ELR (cell line): ENCODE data around the gene ETV3L.

Experiments used
- DNase-seq: peaks from one replicate; pipeline ENCODE4 v3.0.0-alpha.2; 2015; ENCODE audit warnings: low read depth

The ETV3L gene

GRCh38 chr1:157132111-157132510 lies 32.5 kb upstream of the ETV3L start:
- no peak for DNase-seq

- DNase-seq = no peak
Measured at GRCh38 chr1:157131281-157131680, 31.7 kb upstream of the ETV3L start.

GRCh38 chr1:157124855-157125254 lies 25.2 kb upstream of the ETV3L start:
- peak; percentile 37 for DNase-seq

- no peak for DNase-seq
Measured at GRCh38 chr1:157119448-157119847, 19.8 kb upstream of the ETV3L start.

GRCh38 chr1:157119008-157119407 lies 19.4 kb upstream of the ETV3L start:
- DNase-seq = no peak

- DNase-seq = no peak
Measured at GRCh38 chr1:157117527-157118057, 18.0 kb upstream of the ETV3L start.

GRCh38 chr1:157116737-157117103 lies 17.1 kb upstream of the ETV3L start:
- DNase-seq = no peak

GRCh38 chr1:157115851-157116736 lies 16.5 kb upstream of the ETV3L start:
- DNase-seq = no peak

- no peak for DNase-seq
Measured at GRCh38 chr1:157115429-157115838, 15.8 kb upstream of the ETV3L start.

- no peak for DNase-seq
Measured at GRCh38 chr1:157114183-157115121, 14.8 kb upstream of the ETV3L start.

GRCh38 chr1:157113631-157114030 lies 14.0 kb upstream of the ETV3L start:
- DNase-seq = peak; percentile 28

- no peak for DNase-seq
Measured at GRCh38 chr1:157113106-157113505, 13.5 kb upstream of the ETV3L start.

GRCh38 chr1:157112186-157112867 lies 12.7 kb upstream of the ETV3L start:
- no peak for DNase-seq

- DNase-seq = no peak
Measured at GRCh38 chr1:157111396-157112165, 12.0 kb upstream of the ETV3L start.

- no peak for DNase-seq
Measured at GRCh38 chr1:157110686-157111085, 11.1 kb upstream of the ETV3L start.

- no peak for DNase-seq
Measured at GRCh38 chr1:157110003-157110402, 10.4 kb upstream of the ETV3L start.

- no peak for DNase-seq
Measured at GRCh38 chr1:157108448-157108847, 8.8 kb upstream of the ETV3L start.

GRCh38 chr1:157107702-157108101 lies 8.1 kb upstream of the ETV3L start:
- DNase-seq = no peak

- no peak for DNase-seq
Measured at GRCh38 chr1:157106813-157107189, 7.2 kb upstream of the ETV3L start.

GRCh38 chr1:157105988-157106812 lies 6.6 kb upstream of the ETV3L start:
- peak; percentile 98 for DNase-seq
